CD4-positive, alpha-beta T cell treated with Interleukin-6 for 4 hours (primary cell): ENCODE results near the gene SLN.

Experiments
- DNase-seq: peaks from one replicate; pipeline ENCODE4 v3.0.0-alpha.2; 2020; ENCODE audit warnings: mixed read lengths

The SLN gene

DNA sequence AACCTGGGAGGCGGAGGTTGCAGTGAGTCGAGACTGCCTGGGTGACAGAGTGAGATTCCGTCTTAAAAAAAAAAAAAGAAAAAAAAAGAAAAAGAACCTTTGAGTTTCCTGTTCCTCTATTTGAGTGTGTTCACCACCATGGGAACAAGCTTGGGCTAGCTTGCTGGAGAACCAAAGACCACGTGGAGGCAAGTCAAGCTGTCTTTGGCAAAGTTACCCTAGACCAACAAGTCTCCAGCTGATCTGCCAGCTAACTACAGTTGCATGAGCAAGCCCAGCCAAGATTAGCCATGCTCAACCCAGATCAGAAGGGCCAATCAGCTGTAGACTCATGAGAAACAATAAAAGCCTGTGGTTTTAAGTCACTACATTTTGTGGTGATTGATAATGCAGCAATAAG lies 29.7 kb downstream of the SLN start:
- DNase-seq = no peak

DNA sequence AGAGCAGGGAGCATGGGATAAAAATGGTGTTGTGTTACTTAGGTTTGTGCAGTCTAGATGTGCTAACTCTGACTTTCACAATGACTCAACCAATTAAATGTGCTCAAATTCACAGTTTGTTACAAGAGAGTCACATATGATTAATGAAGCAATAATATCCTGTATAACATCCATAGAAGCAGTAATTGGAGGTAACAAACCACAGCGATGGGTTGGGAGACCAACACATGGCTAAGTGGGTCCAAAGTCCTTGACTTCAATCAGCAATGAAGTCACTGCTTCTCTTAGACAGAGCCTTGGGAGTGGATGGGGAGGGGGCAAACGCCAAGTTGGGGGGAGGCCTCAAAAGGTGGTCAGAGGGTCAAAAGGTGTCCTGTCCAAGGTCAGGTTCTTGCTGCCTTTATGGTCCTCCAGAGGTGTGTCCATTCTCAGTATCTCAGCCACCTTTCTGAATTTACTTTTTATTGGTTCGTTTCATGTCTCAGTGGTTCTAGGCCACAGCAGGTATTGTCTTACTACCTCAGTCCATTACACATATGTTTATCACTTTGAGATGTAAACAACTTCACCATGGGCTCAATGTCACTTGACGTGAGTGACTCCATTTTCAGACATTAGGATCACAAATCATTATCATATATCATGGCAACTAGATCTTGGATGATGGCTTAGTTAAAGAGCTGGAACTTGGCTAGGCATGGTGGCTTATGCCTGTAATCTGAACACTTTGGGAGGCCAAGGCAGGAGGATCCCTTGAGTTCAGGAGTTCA lies 32.4 kb downstream of the SLN start:
- no peak for DNase-seq

DNA sequence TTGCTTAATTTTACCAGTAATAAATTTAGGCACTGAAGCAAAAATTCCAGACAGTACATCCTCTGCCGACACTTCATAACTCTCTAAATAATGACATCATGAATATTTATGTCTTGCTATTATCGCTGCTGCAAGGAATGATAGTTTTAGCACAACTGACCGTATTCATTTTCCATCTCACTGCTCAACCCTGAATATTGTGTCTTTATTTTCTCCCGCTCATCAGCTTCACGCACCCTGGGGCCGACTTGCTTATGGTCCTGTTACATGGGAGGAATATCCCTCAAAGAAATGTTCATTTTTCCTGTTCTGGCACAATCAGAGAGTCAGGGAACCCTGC lies 33.3 kb downstream of the SLN start:
- no peak for DNase-seq

DNA sequence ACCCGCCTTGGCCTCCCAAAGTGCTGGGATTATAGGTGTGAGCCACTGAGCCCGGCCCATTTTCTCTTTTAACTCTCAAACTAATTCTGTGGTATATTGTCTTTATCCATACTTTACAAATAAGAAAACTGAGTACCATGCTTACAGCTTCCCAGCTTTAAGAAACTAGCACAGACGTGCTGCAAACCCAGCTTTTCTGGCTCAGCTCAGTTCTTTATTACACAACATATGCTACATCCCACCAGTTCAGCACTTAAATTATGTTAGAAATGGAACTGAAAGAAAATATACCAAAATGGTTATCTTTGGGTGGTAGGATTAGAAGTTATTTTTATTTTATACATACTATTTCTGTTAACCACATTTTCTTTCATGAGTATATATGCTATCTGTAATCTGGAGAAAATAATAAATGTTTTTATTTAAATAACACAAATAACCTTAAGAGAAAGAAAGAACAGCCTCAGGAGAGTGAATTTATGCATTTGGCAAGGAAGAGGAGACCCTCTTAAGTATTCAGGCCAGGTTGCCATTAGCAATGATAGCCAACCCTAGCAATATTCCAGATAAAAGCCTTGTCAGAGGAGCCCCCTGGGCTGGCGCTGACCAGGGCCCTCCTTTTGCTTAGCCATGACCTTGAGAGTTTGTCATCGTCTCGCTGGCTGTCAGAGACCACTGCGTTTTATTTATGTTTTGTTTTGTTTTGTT lies 33.8 kb downstream of the SLN start:
- DNase-seq = no peak

DNA sequence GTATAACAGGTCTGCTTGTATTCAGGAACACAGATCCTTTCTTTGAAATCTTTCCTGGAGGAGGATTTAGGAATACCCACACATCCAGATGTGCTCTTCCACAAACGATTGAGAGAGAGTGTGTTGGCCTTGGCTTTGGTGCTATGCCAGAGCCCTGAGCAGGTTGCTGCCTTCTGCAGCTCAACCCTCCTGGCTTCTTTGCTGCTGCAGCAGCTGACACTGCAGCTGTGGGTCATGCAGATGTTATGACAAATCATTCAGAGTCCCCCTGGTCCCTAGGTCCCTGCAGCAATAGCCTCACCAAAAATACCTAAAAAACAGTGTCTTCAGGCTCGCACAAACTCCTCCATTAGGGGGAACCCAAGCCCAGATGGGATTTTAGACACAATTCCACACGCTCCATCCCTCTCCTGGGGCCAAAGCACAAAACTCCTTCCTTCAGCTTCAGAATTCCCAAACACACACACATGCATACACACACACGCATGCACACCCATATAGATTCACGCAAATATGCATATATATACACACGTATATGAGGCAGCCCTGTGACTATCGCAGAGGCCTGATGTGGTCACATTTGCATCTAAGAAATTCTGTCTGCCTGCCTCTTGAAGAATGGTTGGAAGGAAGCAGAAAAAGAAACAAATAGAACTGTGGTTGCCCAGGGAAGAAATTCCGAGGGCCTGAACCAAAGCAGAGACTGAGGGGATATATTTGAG lies 35.4 kb downstream of the SLN start:
- no peak for DNase-seq

DNA sequence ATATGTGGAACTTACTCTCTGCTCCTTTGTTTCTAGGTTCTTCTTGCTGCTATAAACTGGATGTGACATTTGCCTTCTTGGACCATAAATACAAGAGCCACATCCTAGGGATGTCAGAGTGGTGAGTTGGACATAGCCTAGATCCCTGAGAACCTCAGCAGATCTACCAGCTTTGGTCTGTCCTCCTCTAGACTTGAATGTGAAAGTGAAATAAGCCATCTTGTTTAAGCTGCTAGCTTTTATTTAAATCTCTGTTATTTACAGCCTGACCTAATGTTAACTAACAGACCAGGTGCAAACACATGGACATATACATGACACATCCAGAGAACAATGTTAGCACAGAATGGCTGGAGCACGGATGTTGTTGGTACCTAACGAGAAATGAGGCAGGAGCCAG lies 36.0 kb downstream of the SLN start:
- DNase-seq = no peak

DNA sequence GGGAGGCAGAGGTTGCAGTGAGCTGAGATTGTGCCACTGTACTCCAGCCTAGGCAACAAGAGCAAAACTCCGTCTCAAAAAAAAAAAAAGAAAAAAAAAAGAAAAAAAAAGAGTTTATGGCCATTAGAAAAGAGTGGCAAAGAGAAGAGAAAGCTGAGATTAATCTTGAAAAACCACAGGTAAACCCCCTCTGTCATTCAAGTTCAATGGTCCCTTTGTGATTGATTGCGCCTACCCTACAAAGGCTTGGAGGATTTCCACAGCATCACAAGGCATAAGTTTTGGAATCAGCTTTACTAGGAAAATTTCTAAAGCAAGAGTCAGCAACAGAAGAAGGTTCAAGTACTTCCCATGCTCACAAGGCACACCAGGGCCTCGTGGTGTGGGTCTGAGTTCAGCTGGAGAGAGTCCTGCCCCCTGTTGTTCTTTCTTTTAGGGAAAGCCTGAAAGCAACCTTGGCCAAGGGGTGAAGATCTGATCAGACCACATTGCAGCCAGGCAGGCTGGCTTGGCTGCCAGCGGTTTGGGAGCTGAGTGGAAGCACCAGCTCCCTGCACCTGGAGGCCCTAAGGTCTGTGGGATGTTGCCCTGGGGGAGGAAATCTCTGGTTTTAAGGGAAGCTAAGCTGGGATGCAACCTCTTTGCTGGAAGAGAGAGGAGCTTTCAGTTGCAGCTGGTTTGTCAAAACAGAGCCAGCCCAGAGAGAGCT lies 41.8 kb downstream of the SLN start:
- DNase-seq = no peak

DNA sequence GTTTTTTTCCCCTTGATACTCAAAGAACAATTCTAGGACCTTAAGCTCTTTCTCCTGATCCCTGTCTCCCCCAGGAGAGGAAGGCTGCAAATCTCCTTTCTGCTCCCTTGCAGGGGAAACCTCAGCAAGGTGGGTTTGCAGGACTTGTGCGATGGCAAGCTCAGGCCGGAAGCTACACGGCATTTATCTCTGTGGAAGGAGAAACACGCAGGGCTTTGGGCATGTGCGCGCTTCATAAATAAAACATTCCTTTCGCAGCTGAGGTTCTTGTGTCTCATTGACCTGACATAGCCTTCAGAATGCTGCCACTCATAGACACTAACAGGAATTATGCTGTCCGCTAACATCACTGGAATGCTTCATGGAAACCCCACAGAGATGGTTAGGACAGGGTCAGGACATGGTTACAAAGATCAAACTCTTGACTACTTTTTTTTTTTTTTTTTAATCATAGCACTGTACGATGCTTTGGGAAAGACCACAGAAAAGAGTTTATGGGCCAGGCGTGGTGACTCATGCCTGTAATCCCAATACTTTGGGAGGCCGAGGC lies 42.6 kb downstream of the SLN start:
- no peak for DNase-seq

DNA sequence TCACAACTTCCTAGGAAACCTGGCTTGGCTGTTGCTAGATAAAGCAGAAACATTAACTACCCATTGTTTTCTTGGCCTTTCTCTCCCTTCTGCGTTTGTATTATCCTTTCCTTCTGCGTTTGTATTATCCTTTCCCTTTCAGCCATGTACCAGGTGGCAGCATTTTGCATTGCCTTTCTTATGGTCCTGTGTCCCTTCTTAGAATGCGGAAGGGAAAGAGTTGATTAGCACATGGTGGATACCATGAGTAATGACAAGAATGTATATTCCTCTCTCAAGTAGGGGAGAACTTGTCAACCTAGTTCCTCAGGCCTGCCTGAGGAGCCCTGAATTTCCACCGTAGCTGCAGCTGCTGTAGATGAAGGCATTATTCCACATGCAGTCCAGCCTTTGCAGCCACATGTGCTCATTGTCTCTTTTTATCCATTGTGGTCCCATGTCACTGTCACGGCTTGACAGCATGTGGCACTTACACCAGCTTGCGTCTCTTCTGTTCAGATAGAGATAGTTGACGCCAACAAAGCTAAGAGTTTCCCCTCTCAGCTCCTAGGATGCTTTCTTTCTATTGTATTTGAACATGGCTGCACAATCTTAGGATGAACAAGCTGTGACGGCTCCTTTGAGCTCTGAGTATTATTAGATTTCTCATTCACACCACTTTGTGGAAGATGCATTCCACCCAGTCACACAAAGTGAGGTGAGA lies 44.8 kb downstream of the SLN start:
- no peak for DNase-seq

DNA sequence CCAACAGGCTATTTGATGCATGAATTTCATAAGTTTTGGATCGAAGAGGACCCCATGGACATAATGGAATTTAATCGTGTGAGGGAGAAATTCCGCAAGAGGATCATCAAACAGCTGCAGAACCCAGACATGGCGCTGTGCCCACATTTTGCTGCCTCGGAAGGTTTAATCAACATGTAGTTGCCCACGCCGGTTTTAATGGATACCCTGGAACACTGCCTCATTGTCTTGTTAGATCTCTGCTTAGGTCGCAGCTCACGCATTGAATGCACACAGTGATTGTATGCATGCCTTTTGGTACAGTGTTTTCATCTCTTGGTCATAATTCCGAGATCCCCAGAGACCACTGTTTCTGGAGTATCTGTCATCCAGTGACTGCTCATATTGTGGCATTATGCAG lies 46.8 kb downstream of the SLN start:
- DNase-seq = no peak

DNA sequence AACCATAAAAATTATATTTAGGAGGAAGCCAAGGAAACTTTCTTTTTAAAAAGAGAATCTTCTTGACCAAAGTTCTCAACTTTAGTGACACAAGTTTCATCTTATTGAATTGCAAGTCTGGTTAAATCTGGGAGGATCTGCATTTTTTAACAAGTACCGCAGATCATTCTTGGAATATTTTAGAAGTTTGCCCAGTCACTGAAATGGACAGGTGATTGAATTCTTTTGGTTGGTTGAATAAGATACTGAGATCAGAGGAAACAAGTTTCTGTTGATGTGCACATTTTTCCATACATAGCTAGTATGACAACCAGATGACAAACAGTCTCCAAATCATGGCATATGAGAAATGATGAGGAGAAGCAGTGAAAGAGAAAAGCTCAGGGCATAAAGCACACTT lies 50.2 kb downstream of the SLN start:
- no peak for DNase-seq

DNA sequence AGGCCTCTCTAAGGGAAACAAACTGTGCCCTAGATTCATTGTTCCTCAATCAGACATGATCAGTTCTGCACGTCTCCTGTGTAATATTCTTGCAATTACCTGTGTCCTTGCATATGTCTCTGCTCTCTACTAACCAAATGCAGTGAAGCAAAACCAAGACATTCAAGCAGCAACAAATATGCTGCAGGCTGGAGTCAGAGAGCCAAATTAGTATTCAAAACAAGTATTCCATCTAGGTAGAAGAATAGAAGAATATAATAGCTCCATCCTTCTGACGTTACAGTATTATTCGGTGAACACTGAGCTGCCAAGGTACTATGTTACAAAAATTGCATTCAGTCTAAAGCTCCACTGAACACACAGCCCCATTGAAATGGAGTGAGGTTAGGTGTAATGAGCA lies 51.8 kb downstream of the SLN start:
- no peak for DNase-seq

DNA sequence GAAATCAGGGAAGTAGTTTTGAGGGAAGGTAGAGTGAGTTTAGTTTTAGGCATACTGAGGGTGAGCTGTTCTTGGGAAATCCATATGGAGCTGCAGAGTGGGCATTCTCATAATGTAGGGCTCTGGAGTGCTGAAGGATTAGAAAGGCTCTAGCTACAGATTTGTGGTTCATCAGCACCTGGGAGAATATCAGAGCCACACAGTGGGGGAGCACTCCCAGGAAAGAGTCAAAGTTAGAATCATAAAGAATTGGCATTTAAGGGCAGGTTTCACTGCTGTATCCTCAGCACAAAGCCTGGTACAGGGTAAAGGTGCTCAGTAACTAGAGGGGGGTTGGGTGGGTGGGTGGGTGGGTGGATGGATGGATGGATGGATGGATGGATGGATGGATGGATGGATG lies 52.5 kb downstream of the SLN start:
- no peak for DNase-seq
